Type B pancreatic cell (in vitro differentiated cells): ENCODE measurements around the gene CDC40. TPM values are rescaled to one million over a fixed set of nuclear protein-coding genes. Genes with fewer than 3 reads are reported as not detected.
"Not testable (repeated sequence)": the region's sequence is repeated elsewhere in the genome, so short reads cannot be mapped to it uniquely, and the experiment has no call there.

Source experiments
- DNase-seq: peaks from one replicate; pipeline ENCODE4 v3.0.0; 2021; ENCODE audit warnings: mixed read lengths; ENCODE audit not compliant: unreplicated experiment; ENCODE audit errors: extremely low spot score
- H3K27ac Mint-ChIP-seq: 2 replicates; pipeline ENCODE4 v1.8.0; 2021; ENCODE audit warnings: mild to moderate bottlenecking, mixed read lengths
- H3K27me3 Mint-ChIP-seq: 2 replicates; pipeline ENCODE4 v1.8.0; 2021; ENCODE audit warnings: mixed read lengths
- H3K36me3 Mint-ChIP-seq: 2 replicates; pipeline ENCODE4 v1.8.0; 2021; ENCODE audit warnings: mixed read lengths
- H3K4me1 Mint-ChIP-seq: one replicate; pipeline ENCODE4 v1.8.0; 2021; ENCODE audit warnings: mixed read lengths; ENCODE audit not compliant: unreplicated experiment
- H3K4me3 Mint-ChIP-seq: 2 replicates; pipeline ENCODE4 v1.8.0; 2021; ENCODE audit warnings: mild to moderate bottlenecking, mixed read lengths
- H3K9me3 Mint-ChIP-seq: 2 replicates; pipeline ENCODE4 v1.8.0; 2021; ENCODE audit warnings: mixed read lengths
- total RNA-seq: library from RNA; stranded (reverse); gene quantifications from 2 replicates; pipeline ENCODE4 v1.2.1, GENCODE V29; 2021; ENCODE audit warnings: low replicate concordance
- TF ChIP-seq, protein P1 (sequence below): fragments of 200-600 bp; sonication (generic); conservative IDR thresholded peaks from 2 replicates; pipeline ENCODE4 v1.5.0; 2021; ENCODE audit warnings: antibody characterized with exemption, mild to moderate bottlenecking

The CDC40 gene
- total RNA-seq, 1 donor from 2014 or later, result 42.8 TPM

DNA sequence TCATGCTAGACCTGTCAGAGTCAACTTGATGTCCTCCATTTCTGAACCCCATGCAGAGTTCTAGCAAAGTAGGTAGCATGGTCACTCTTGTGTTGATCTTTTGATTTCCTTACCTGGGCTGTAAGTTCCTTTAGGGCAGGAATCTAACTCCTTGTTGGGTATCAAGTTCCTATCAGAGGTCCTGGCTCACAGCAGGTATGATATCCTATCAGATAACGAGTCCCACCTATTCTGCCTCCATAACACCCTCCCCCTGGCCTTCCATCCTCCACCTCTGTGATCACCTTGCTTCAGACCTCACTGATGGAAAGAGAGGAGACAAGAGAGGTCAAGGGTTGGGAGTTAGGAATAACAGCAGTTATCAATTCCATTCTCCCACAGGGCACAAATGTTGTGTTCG is 76.1 kb downstream of the CDC40 start:
- peaks cover 4% of the 10 kb centered on the region for H3K4me1 Mint-ChIP-seq
- TF ChIP-seq, protein P1, sequence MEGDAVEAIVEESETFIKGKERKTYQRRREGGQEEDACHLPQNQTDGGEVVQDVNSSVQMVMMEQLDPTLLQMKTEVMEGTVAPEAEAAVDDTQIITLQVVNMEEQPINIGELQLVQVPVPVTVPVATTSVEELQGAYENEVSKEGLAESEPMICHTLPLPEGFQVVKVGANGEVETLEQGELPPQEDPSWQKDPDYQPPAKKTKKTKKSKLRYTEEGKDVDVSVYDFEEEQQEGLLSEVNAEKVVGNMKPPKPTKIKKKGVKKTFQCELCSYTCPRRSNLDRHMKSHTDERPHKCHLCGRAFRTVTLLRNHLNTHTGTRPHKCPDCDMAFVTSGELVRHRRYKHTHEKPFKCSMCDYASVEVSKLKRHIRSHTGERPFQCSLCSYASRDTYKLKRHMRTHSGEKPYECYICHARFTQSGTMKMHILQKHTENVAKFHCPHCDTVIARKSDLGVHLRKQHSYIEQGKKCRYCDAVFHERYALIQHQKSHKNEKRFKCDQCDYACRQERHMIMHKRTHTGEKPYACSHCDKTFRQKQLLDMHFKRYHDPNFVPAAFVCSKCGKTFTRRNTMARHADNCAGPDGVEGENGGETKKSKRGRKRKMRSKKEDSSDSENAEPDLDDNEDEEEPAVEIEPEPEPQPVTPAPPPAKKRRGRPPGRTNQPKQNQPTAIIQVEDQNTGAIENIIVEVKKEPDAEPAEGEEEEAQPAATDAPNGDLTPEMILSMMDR, result no peak
- H3K4me3 Mint-ChIP-seq, result no peak overlapping the region
- H3K27me3 Mint-ChIP-seq, result no peaks in the 10 kb centered on the region
- DNase-seq, result no peak
- H3K9me3 Mint-ChIP-seq, result no peaks in the 10 kb centered on the region
- no peak overlapping the region for H3K27ac Mint-ChIP-seq
- H3K36me3 Mint-ChIP-seq, result peaks cover under 1% of the 10 kb centered on the region

DNA sequence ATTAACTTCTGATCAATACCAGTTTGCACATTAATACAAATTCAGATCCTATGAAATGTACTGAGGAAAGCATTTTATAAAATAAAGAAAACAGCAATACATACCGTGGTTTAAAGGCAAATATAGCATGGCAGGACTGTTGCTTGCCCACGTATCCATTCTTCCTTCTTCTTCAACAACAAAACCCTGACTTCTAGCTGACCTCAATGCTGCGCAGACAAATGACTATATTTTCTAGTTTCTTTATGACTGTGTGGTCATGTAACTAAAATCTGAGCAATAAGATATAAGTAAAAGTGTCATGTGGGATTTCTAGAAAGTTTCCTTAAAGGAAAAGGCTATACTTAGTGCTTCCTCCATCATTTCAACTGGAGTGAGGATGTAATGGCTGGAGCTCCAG is 85.0 kb downstream of the CDC40 start:
- TF ChIP-seq, protein P1, result no peak
- Mint-ChIP-seq H3K4me1 (peaks cover 6% of the 10 kb centered on the region), H3K36me3 (peaks cover 4% of the 10 kb centered on the region), H3K9me3 (no peaks in the 10 kb centered on the region), H3K4me3 (no peak overlapping the region), H3K27ac (no peak overlapping the region), H3K27me3 (no peaks in the 10 kb centered on the region)
- DNase-seq, result no peak

DNA sequence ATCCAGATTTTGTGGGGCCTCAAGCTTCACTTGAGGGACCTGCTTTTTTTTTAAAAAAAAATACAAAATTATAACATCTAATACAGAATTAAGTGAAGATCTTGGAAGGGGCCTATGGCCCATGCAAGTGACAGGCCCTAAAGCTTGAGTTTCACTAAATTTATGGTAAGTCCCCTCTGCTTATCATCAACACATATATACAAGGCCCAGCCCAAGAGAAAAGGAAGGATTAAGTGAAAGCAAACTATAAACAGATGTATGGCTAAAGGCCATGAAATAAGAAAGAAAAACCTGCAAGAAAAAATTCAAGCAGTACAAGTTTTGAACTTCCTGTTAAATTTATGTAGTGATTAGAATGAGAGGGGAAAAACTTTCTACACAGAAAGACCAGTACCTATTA is 86.8 kb downstream of the CDC40 start:
- peaks cover 10% of the 10 kb centered on the region for H3K4me1 Mint-ChIP-seq
- no peak overlapping the region for H3K4me3 Mint-ChIP-seq
- DNase-seq, result no peak
- H3K27me3 Mint-ChIP-seq, result no peaks in the 10 kb centered on the region
- H3K27ac Mint-ChIP-seq, result no peak overlapping the region
- H3K36me3 Mint-ChIP-seq, result no peaks in the 10 kb centered on the region
- no peaks in the 10 kb centered on the region for H3K9me3 Mint-ChIP-seq
- TF ChIP-seq, protein P1, result no peak

DNA sequence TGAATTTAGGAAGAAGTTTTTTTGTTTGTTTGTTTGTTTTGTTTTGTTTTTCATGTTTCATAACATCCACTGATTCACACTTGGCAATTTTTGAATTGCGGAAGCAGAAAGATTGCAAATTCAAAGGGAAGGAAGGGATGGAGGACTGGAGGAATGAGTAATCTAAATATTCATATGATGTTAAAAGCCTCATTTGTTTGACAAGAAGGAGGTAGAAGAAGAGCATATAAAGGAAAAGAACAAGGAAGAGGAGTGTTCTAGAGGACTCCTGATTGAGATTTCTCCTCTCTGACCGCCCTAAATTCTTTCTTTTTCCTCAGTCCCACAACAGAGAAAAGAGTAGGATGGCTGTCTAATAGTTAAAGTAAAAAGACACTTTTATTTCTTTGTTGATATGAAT is 89.4 kb downstream of the CDC40 start:
- Mint-ChIP-seq H3K4me3 (no peak overlapping the region), H3K9me3 (peaks cover 3% of the 10 kb centered on the region), H3K36me3 (no peaks in the 10 kb centered on the region), H3K4me1 (peaks cover 10% of the 10 kb centered on the region), H3K27me3 (no peaks in the 10 kb centered on the region), H3K27ac (no peak overlapping the region)
- TF ChIP-seq, protein P1, result no peak
- no peak for DNase-seq

DNA sequence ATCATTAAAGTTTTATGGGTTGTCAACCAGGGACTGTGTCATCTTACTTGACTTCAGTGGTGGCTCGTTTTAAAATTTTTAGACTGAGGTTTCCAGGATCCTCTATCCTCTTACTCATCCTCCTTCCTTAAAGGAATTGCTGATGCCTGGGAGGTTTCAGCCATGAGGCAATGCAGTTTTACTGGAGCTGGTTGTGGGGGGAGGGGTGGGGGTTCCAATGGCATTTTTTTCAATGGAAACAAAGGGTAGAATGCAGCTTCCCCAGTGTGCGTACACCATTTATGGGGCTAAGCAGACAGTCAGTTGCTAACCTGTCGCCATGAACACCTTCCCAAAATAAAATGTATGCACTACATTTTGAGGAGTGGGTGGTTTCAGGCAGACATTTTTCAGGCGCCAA is 89.9 kb downstream of the CDC40 start:
- no peaks in the 10 kb centered on the region for H3K27me3 Mint-ChIP-seq
- no peak overlapping the region for H3K4me3 Mint-ChIP-seq
- no peak for DNase-seq
- TF ChIP-seq, protein P1, result no peak
- peaks cover under 1% of the 10 kb centered on the region for H3K36me3 Mint-ChIP-seq
- H3K4me1 Mint-ChIP-seq, result peaks cover 10% of the 10 kb centered on the region
- H3K9me3 Mint-ChIP-seq, result peaks cover 3% of the 10 kb centered on the region
- H3K27ac Mint-ChIP-seq, result no peak overlapping the region

DNA sequence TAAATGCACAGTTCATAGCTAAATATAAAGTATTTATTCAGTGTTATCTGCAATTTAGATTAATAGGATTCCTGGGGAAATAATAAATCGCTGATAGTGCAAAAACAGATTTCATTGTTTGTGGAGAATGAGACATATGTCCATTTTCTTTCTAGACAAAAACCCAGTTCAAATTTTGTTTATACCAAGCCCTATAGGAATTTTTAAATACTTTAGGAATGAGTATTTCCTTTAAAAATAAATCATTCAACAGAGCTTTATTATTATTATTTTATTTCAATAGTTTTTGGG is 91.5 kb downstream of the CDC40 start:
- no peak overlapping the region for H3K27ac Mint-ChIP-seq
- peaks cover 3% of the 10 kb centered on the region for H3K9me3 Mint-ChIP-seq
- H3K36me3 Mint-ChIP-seq, result peaks cover 4% of the 10 kb centered on the region
- H3K4me3 Mint-ChIP-seq, result no peak overlapping the region
- H3K4me1 Mint-ChIP-seq, result peaks cover 13% of the 10 kb centered on the region
- H3K27me3 Mint-ChIP-seq, result no peaks in the 10 kb centered on the region
- TF ChIP-seq, protein P1, result no peak
- DNase-seq, result no peak

GRCh38 chr6:110272781-110273180 is 92.6 kb downstream of the CDC40 start:
- H3K4me1 Mint-ChIP-seq, result peaks cover 22% of the 10 kb centered on the region
- not testable (repeated sequence) for H3K4me3 Mint-ChIP-seq, H3K36me3 Mint-ChIP-seq, H3K27ac Mint-ChIP-seq, H3K9me3 Mint-ChIP-seq, DNase-seq, H3K27me3 Mint-ChIP-seq
